SK-N-MC (cell line): ENCODE results near the gene FAM53B.

Experiments
- DNase-seq: peaks from one replicate; pipeline ENCODE4 v3.0.0-alpha.2; 2011; ENCODE audit warnings: low read depth, low spot score
- H3K27ac ChIP-seq: fragments of 200-600 bp; sonication (generic); 2 replicates; pipeline ENCODE4 v1.5.1; 2016; ENCODE audit warnings: mixed run types
- H3K36me3 ChIP-seq: fragments of 200-600 bp; sonication (generic); 2 replicates; pipeline ENCODE4 v1.6.1; 2017; ENCODE audit warnings: antibody characterized with exemption, low read length, mixed read lengths; ENCODE audit not compliant: insufficient read depth
- H3K4me3 ChIP-seq: fragments of 200-600 bp; sonication (generic); 2 replicates; pipeline ENCODE4 v1.5.1; 2016
- H3K9ac ChIP-seq: fragments of 200-600 bp; sonication (generic); 2 replicates; pipeline ENCODE4 v1.8.0; 2017; ENCODE audit warnings: mixed run types, mixed read lengths; ENCODE audit not compliant: insufficient read length
- H3K9me3 ChIP-seq: fragments of 200-600 bp; sonication (generic); 2 replicates; pipeline ENCODE4 v1.6.1; 2017; ENCODE audit warnings: low read depth, mild to moderate bottlenecking, antibody characterized with exemption, low read length, moderate library complexity, mixed read lengths
- EZH2 ChIP-seq: fragments of 200-600 bp; sonication (generic); IDR thresholded peaks from one replicate; pipeline ENCODE4 v1.6.1; 2017; ENCODE audit warnings: antibody characterized with exemption
- FOXP2 ChIP-seq: optimal IDR thresholded peaks from 2 replicates; pipeline ENCODE3; 2011; ENCODE audit warnings: mild to moderate bottlenecking, moderate library complexity; ENCODE audit not compliant: insufficient read depth; ENCODE audit errors: extremely low read length, control extremely low read depth
- POLR2AphosphoS5 ChIP-seq: IDR thresholded peaks from 2 replicates; pipeline ENCODE4 v1.6.1; 2012; ENCODE audit warnings: mild to moderate bottlenecking, low read depth, low read length, borderline replicate concordance

The FAM53B gene

DNA sequence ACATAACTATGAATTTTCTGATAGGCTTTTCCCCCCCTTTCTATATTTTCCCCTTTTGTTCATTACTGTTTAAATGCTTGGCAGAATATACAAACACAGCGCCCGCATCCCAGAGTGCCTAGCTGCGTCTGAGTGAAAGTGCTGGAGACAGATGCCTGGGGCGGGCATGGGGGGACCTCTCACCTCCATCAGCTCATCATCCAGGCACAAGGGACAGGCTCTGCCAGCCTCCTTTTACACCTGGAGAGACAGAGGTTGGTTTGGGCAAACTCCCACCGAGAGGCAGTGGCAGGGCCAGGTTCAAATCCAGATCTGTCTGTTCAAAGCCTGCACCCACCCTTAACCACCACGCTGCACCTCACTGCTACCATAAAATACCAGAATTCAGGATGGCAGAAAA lies 104.5 kb downstream of the FAM53B start:
- H3K36me3 ChIP-seq = no peaks in the 10 kb centered on the region
- H3K4me3 ChIP-seq = no peak overlapping the region
- no peak overlapping the region for H3K9ac ChIP-seq
- H3K9me3 ChIP-seq = no peaks in the 10 kb centered on the region
- H3K27ac ChIP-seq = no peak overlapping the region
- TF ChIP-seq EZH2 (no peak), POLR2AphosphoS5 (no peak), FOXP2 (no peak)
- no peak for DNase-seq

DNA sequence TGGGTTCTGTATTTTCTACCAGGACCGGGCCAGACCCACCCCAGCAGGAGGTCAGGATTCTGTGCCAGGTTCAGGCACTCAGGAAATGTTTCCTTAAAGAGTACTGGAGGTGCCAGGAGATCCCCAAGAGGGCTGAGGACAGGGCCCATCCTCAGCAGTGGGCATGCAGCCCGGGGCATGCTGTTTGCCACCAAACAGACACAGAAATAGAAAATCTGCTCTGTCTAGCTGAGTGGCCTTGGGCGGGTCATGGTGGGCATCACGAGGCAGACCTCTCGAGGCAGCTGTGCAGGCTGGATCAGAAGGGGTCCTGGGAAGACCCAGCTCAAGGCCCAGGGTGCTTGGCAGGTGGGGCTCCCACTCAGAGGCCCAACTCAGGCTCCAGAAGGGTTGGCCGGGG lies 105.0 kb downstream of the FAM53B start:
- H3K27ac ChIP-seq = no peak overlapping the region
- TF ChIP-seq EZH2 = no peak
- no peak for TF ChIP-seq POLR2AphosphoS5
- no peak for TF ChIP-seq FOXP2
- no peak for DNase-seq
- H3K9me3 ChIP-seq = no peaks in the 10 kb centered on the region
- no peak overlapping the region for H3K9ac ChIP-seq
- H3K36me3 ChIP-seq = no peaks in the 10 kb centered on the region
- H3K4me3 ChIP-seq = no peak overlapping the region

DNA sequence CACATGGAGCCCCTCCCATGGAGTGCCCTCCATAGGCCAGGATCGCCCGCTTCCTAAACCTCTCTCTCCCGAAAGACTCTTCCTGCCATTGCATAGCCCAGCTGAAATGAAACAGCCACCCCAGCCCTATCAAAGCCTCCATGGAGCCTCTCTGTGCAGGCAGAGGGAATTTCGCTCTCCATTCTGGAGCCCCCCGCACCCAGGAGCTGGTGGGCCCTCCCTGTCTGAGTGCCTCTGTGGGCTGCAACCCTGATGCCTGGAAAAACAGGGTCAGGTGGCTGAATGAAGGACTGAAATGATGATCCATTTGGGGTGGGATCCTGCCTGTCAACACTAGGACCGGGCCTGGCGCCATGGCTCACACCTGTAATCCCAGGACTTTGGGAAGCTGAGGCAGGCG lies 106.4 kb downstream of the FAM53B start:
- Histone ChIP-seq H3K27ac (no peak overlapping the region), H3K36me3 (no peaks in the 10 kb centered on the region), H3K9ac (no peak overlapping the region), H3K9me3 (no peaks in the 10 kb centered on the region), H3K4me3 (no peak overlapping the region)
- TF ChIP-seq FOXP2 (no peak), EZH2 (no peak), POLR2AphosphoS5 (no peak)
- no peak for DNase-seq

DNA sequence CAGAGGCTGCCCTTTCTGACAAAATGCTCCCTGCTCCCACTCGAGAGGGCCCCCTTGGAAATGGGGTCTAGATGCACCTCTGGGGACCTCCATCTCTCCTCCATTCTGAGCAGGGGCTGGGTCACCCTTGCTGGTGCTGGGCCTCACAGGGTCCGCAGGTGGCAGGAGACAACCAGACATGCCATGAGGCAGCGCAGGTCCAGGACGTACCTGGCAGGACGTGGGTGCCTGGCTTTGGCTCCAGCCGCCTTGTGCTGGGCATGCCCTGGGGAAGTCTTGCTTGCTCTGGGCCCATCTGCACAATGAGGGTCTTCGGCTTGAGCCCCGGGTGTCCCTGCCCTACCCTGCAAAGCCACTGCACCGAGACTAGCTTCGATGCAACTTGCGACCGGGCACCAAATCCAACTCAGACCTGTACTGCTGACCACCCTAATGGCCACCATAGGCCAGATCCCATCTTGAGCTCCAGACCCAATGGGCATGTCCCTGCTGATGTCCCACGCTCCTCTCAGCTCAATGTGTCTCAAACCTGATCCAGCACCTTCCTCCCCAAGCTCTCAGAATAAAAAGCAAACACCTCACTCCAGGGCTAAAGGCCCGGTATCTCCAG lies 107.0 kb downstream of the FAM53B start:
- no peak overlapping the region for H3K9ac ChIP-seq
- TF ChIP-seq EZH2 (no peak), POLR2AphosphoS5 (no peak), FOXP2 (no peak)
- no peaks in the 10 kb centered on the region for H3K9me3 ChIP-seq
- H3K36me3 ChIP-seq = no peaks in the 10 kb centered on the region
- DNase-seq = no peak
- H3K27ac ChIP-seq = no peak overlapping the region
- no peak overlapping the region for H3K4me3 ChIP-seq

DNA sequence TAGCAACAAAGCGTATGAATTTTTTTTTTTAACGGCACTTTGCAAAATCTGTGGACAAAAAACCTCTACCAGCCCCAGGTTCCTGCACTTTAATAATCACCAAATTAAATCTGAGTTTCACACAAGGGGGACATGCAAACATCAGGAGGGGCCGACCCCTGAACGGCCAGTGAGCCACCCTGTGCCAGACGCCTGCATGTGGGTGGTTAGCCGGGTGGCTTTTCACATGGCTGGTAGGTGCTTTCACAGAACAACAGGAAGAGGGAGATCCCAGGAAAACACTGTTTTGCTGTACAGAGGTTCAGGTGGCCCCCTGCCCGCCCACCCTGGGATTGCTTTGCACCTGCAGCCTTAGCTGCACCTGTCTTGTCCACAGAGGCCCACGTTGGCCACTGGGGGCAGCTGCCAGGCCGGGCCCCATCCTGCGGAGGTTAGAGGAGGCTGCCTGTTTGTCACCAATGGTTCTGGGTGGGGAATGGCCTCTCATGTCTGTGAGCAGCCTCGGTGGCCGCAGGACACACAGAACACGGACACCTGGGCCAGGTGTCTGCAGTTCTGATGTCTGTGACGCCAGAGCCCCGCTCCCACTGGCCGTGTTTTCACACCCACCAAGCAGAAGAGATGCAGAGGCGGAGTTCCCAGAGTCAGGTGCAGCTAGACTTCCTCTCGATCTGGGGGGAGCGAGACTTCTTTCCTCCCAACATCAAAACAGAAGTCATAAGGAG lies 107.7 kb downstream of the FAM53B start:
- H3K36me3 ChIP-seq = no peaks in the 10 kb centered on the region
- H3K27ac ChIP-seq = no peak overlapping the region
- TF ChIP-seq EZH2 (no peak), FOXP2 (no peak), POLR2AphosphoS5 (no peak)
- no peak for DNase-seq
- no peaks in the 10 kb centered on the region for H3K9me3 ChIP-seq
- no peak overlapping the region for H3K4me3 ChIP-seq
- no peak overlapping the region for H3K9ac ChIP-seq

DNA sequence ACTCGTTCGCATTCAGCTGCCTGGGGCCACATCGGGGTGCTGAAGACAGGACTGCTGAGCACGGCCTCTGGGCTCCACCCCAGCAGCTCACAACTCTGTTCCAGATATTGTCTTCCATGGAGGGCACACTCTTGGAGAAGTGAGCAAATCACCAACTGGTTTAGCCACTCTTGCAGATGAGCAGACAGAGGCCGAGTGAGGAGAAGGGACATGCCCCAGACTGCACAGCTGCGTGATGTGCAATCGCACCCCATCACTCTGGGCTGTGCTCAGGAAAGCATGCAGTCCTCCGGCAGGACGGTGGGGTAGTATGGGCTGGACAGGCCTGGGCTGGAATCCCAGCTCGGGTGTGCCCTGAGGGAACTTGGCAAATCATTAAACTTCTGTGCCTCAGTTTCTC lies 111.6 kb downstream of the FAM53B start:
- no peak for DNase-seq
- Histone ChIP-seq H3K27ac (no peak overlapping the region), H3K36me3 (no peaks in the 10 kb centered on the region), H3K9me3 (no peaks in the 10 kb centered on the region), H3K4me3 (no peak overlapping the region), H3K9ac (no peak overlapping the region)
- no peak for TF ChIP-seq EZH2
- TF ChIP-seq POLR2AphosphoS5 = no peak
- no peak for TF ChIP-seq FOXP2

DNA sequence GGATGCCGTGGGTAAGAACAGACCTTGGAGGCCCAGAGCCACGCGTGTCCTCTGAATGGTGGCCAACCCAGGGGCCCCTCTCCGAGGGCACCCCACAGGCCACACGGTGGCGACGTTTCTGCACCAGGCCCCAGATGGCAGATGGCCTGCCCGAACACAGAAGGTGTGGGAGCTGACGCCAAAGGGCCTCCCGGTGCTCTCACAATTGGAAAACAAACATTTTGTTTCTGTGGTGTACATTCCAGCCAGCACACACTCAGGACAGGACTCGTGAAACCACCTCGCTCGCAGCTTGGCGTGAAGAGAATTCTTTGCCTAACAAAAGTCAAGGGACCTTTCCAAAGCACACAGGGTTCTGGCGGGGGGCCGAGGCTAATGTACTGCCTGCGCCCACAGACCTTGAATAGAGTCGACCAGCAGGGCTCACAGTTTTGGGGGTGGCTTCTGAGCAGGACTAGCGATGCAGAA lies 112.1 kb downstream of the FAM53B start:
- H3K4me3 ChIP-seq = no peak overlapping the region
- TF ChIP-seq EZH2 (no peak), FOXP2 (no peak), POLR2AphosphoS5 (no peak)
- no peak overlapping the region for H3K9ac ChIP-seq
- H3K9me3 ChIP-seq = no peaks in the 10 kb centered on the region
- H3K36me3 ChIP-seq = no peaks in the 10 kb centered on the region
- no peak for DNase-seq
- H3K27ac ChIP-seq = no peak overlapping the region

DNA sequence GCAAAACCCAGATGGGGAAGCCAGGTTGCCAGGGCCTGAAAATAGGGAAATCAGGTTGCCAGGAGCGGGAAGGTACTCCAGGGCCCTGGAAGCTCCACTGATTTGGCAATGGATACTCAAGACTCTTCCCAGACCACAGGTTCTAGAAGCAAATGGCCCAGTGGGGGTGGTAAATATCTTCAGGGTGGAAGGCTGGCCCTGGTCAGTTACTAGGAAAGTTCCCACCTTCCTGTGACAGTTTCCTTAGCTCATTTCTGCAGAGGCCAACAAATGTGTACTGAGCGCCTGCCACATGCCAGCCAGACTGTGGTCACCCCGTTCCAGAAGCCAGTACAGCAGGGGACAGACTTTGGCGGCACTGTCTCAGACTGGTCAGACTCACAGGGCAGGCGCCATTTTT lies 113.6 kb downstream of the FAM53B start:
- no peaks in the 10 kb centered on the region for H3K9me3 ChIP-seq
- no peaks in the 10 kb centered on the region for H3K36me3 ChIP-seq
- no peak overlapping the region for H3K9ac ChIP-seq
- no peak overlapping the region for H3K4me3 ChIP-seq
- no peak overlapping the region for H3K27ac ChIP-seq
- DNase-seq = no peak
- no peak for TF ChIP-seq EZH2
- no peak for TF ChIP-seq FOXP2
- TF ChIP-seq POLR2AphosphoS5 = no peak
